Keratinocyte (primary cell): ENCODE results near the gene TM7SF3.

Source experiments
- CTCF ChIP-seq, 3 experiments: IDR thresholded peaks in 1 of 3; conservative IDR thresholded peaks in 1 of 3; optimal IDR thresholded peaks in 1 of 3; 2 replicates in 2 of 3; 3 replicates in 1 of 3; pipeline versions ENCODE3 to v1.5.1; 2011; ENCODE audit warnings: low read length in 3 of 3, mild to moderate bottlenecking in 3 of 3, moderate library complexity in 2 of 3, control low read depth in 1 of 3, inconsistent platforms in 1 of 3; ENCODE audit not compliant: insufficient read depth in 2 of 3; ENCODE audit errors: extremely low read depth in 1 of 3
- EZH2 ChIP-seq: IDR thresholded peaks from one replicate; pipeline ENCODE4 v1.6.1; 2012; ENCODE audit warnings: inconsistent platforms, mild to moderate bottlenecking, low read length, moderate library complexity

GRCh38 chr12:26928661-26929060 lies 85.5 kb downstream of the TM7SF3 start:
- TF ChIP-seq CTCF (optimal IDR thresholded peaks at IDR 0.05 in 1 of 3, IDR thresholded peaks at IDR 0.05 in 1 of 3, conservative IDR thresholded peaks at IDR 0.05 in 1 of 3; ENCODE audit: extremely low read depth in 1 of 3, insufficient read depth in 2 of 3, low read length in 3 of 3) (no peak), EZH2 (no peak)
